BLaER1 (cell line): Measurements from ENCODE around the gene DLG2.

Experiments used
- H3K27ac ChIP-seq: shearing (Covaris generic); formaldehyde crosslinking; 2 replicates; pipeline ENCODE4 v1.8.1; 2022
- H3K27me3 ChIP-seq: shearing (Covaris generic); formaldehyde crosslinking; 2 replicates; pipeline ENCODE4 v1.8.1; 2022
- H3K36me3 ChIP-seq: shearing (Covaris generic); formaldehyde crosslinking; 2 replicates; pipeline ENCODE4 v1.8.1; 2022
- H3K4me1 ChIP-seq: shearing (Covaris generic); formaldehyde crosslinking; 2 replicates; pipeline ENCODE4 v1.8.1; 2022
- H3K4me2 ChIP-seq: shearing (Covaris generic); formaldehyde crosslinking; 2 replicates; pipeline ENCODE4 v1.8.1; 2022
- H3K4me3 ChIP-seq: shearing (Covaris generic); formaldehyde crosslinking; 2 replicates; pipeline ENCODE4 v1.8.1; 2022
- H3K9ac ChIP-seq: shearing (Covaris generic); formaldehyde crosslinking; 2 replicates; pipeline ENCODE4 v1.8.1; 2022
- H3K9me3 ChIP-seq: shearing (Covaris generic); formaldehyde crosslinking; 2 replicates; pipeline ENCODE4 v1.8.1; 2022
- H4K20me1 ChIP-seq: shearing (Covaris generic); formaldehyde crosslinking; 2 replicates; pipeline ENCODE4 v1.8.1; 2022
- Cebpa-rat ChIP-seq: shearing (Covaris generic); IDR thresholded peaks from 2 replicates; pipeline ENCODE4 v1.8.1; 2022

The DLG2 gene

GRCh38 chr11:83862691-83863090 lies 1764.5 kb downstream of the DLG2 start:
- Histone ChIP-seq H4K20me1 (no peaks in the 10 kb centered on the region), H3K9me3 (no peaks in the 10 kb centered on the region), H3K9ac (no peak overlapping the region), H3K4me2 (no peak overlapping the region), H3K4me1 (no peaks in the 10 kb centered on the region), H3K27me3 (no peaks in the 10 kb centered on the region), H3K4me3 (no peak overlapping the region), H3K27ac (no peak overlapping the region), H3K36me3 (no peaks in the 10 kb centered on the region)
- TF ChIP-seq Cebpa-rat, result no peak

- Histone ChIP-seq H3K27ac (no peak overlapping the region), H3K4me2 (no peak overlapping the region), H3K4me1 (no peaks in the 10 kb centered on the region), H4K20me1 (no peaks in the 10 kb centered on the region), H3K36me3 (no peaks in the 10 kb centered on the region), H3K9me3 (no peaks in the 10 kb centered on the region), H3K27me3 (no peaks in the 10 kb centered on the region), H3K9ac (no peak overlapping the region), H3K4me3 (no peak overlapping the region)
- no peak for TF ChIP-seq Cebpa-rat
These were observed 1765.1 kb downstream of the DLG2 start for GRCh38 chr11:83862033-83862432.

- H3K4me2 ChIP-seq, result no peak overlapping the region
- H3K27ac ChIP-seq, result no peak overlapping the region
- no peak for TF ChIP-seq Cebpa-rat
- no peak overlapping the region for H3K9ac ChIP-seq
- no peak overlapping the region for H3K4me3 ChIP-seq
- no peaks in the 10 kb centered on the region for H4K20me1 ChIP-seq
- H3K4me1 ChIP-seq, result no peaks in the 10 kb centered on the region
- H3K9me3 ChIP-seq, result no peaks in the 10 kb centered on the region
- no peaks in the 10 kb centered on the region for H3K27me3 ChIP-seq
- no peaks in the 10 kb centered on the region for H3K36me3 ChIP-seq
These were observed 1768.5 kb downstream of the DLG2 start for GRCh38 chr11:83858694-83859093.

- no peaks in the 10 kb centered on the region for H3K27me3 ChIP-seq
These were observed 1771.9 kb downstream of the DLG2 start for GRCh38 chr11:83855237-83855636.

GRCh38 chr11:83852775-83853442 lies 1774.2 kb downstream of the DLG2 start:
- no peak overlapping the region for H3K27ac ChIP-seq
- no peak for TF ChIP-seq Cebpa-rat
- H3K4me2 ChIP-seq, result no peak overlapping the region
- H3K4me1 ChIP-seq, result no peaks in the 10 kb centered on the region
- H3K9ac ChIP-seq, result no peak overlapping the region
- no peaks in the 10 kb centered on the region for H4K20me1 ChIP-seq
- H3K36me3 ChIP-seq, result no peaks in the 10 kb centered on the region
- no peaks in the 10 kb centered on the region for H3K9me3 ChIP-seq
- no peaks in the 10 kb centered on the region for H3K27me3 ChIP-seq
- no peak overlapping the region for H3K4me3 ChIP-seq

More at GRCh38 chr11:83855237-83855636, 1771.9 kb downstream of the DLG2 start:
- no peak overlapping the region for H3K4me2 ChIP-seq
- no peaks in the 10 kb centered on the region for H4K20me1 ChIP-seq
- H3K4me1 ChIP-seq, result no peaks in the 10 kb centered on the region
- no peak for TF ChIP-seq Cebpa-rat
- no peaks in the 10 kb centered on the region for H3K36me3 ChIP-seq
- no peaks in the 10 kb centered on the region for H3K9me3 ChIP-seq
- no peak overlapping the region for H3K27ac ChIP-seq
- H3K4me3 ChIP-seq, result no peak overlapping the region
- H3K9ac ChIP-seq, result no peak overlapping the region

GRCh38 chr11:83852012-83852411 lies 1775.1 kb downstream of the DLG2 start:
- Histone ChIP-seq H3K9me3 (no peaks in the 10 kb centered on the region), H3K36me3 (no peaks in the 10 kb centered on the region), H3K27ac (no peak overlapping the region), H3K4me3 (no peak overlapping the region), H3K4me2 (no peak overlapping the region), H4K20me1 (no peaks in the 10 kb centered on the region), H3K9ac (no peak overlapping the region), H3K27me3 (no peaks in the 10 kb centered on the region), H3K4me1 (no peaks in the 10 kb centered on the region)
- no peak for TF ChIP-seq Cebpa-rat

GRCh38 chr11:83847467-83848034 lies 1779.6 kb downstream of the DLG2 start:
- Histone ChIP-seq H3K27me3 (no peaks in the 10 kb centered on the region), H3K27ac (no peak overlapping the region)
- no peak for TF ChIP-seq Cebpa-rat

GRCh38 chr11:83845797-83846196 lies 1781.3 kb downstream of the DLG2 start:
- H3K9ac ChIP-seq, result no peak overlapping the region
- no peak overlapping the region for H3K4me3 ChIP-seq
- TF ChIP-seq Cebpa-rat, result no peak
- no peak overlapping the region for H3K4me2 ChIP-seq
- H3K27ac ChIP-seq, result no peak overlapping the region
- no peaks in the 10 kb centered on the region for H3K9me3 ChIP-seq
- H3K4me1 ChIP-seq, result peaks cover 9% of the 10 kb centered on the region; the same call in 1 of the 2 replicates
- H3K36me3 ChIP-seq, result no peaks in the 10 kb centered on the region
- H4K20me1 ChIP-seq, result no peaks in the 10 kb centered on the region
- H3K27me3 ChIP-seq, result no peaks in the 10 kb centered on the region

More at GRCh38 chr11:83847467-83848034, 1779.6 kb downstream of the DLG2 start:
- peaks cover 9% of the 10 kb centered on the region; the same call in 1 of the 2 replicates for H3K4me1 ChIP-seq
- H3K4me2 ChIP-seq, result no peak overlapping the region
- no peak overlapping the region for H3K4me3 ChIP-seq
- H4K20me1 ChIP-seq, result no peaks in the 10 kb centered on the region
- H3K9ac ChIP-seq, result no peak overlapping the region
- H3K36me3 ChIP-seq, result no peaks in the 10 kb centered on the region
- H3K9me3 ChIP-seq, result no peaks in the 10 kb centered on the region

- Histone ChIP-seq H3K4me1 (peaks cover 9% of the 10 kb centered on the region; the same call in 1 of the 2 replicates), H3K9me3 (no peaks in the 10 kb centered on the region), H3K27ac (no peak overlapping the region), H4K20me1 (no peaks in the 10 kb centered on the region), H3K27me3 (no peaks in the 10 kb centered on the region), H3K36me3 (no peaks in the 10 kb centered on the region), H3K9ac (no peak overlapping the region), H3K4me2 (no peak overlapping the region), H3K4me3 (no peak overlapping the region)
- TF ChIP-seq Cebpa-rat, result no peak
These were observed 1786.8 kb downstream of the DLG2 start for GRCh38 chr11:83840326-83840725.

GRCh38 chr11:83836883-83837654 lies 1790.1 kb downstream of the DLG2 start:
- H3K4me3 ChIP-seq, result no peak overlapping the region
- no peak overlapping the region for H3K27ac ChIP-seq
- TF ChIP-seq Cebpa-rat, result no peak
- H3K9me3 ChIP-seq, result no peaks in the 10 kb centered on the region
- H3K4me2 ChIP-seq, result no peak overlapping the region
- no peaks in the 10 kb centered on the region for H3K27me3 ChIP-seq
- H3K4me1 ChIP-seq, result no peaks in the 10 kb centered on the region
- no peak overlapping the region for H3K9ac ChIP-seq
- no peaks in the 10 kb centered on the region for H4K20me1 ChIP-seq
- H3K36me3 ChIP-seq, result no peaks in the 10 kb centered on the region
